ENCODE results near the gene C14orf93. TPM values are rescaled to one million over a fixed set of nuclear protein-coding genes. Genes with fewer than 3 reads are reported as not detected.

The C14orf93 gene
- total and polyA plus RNA-seq, 9 of the 15 experiments (the other 6 are each of a cell fraction or from before 2014, with no cell fraction given) = 2.2 to 22.4 (median 16.1) TPM

- TF ChIP-seq THAP7 (CRISPR knock-in tag; IDR thresholded peaks at IDR 0.05) (no peak), ZNF561 (CRISPR knock-in tag; conservative IDR thresholded peaks at IDR 0.05) (no peak), E4F1 (CRISPR knock-in tag; IDR thresholded peaks at IDR 0.05; ENCODE audit: borderline replicate concordance) (no peak), FOSL1 (tag; conservative IDR thresholded peaks at IDR 0.05) (no peak), VEZF1 (CRISPR knock-in tag; IDR thresholded peaks at IDR 0.05) (peak; percentile 71), ZNF75A (CRISPR knock-in tag; IDR thresholded peaks at IDR 0.05) (no peak), FOXP4 (CRISPR knock-in tag; IDR thresholded peaks at IDR 0.05; ENCODE audit: borderline replicate concordance) (no peak), TEAD2 (tag; IDR thresholded peaks at IDR 0.05) (no peak), BMI1 (IDR thresholded peaks at IDR 0.05; ENCODE audit: low read length) (no peak), PHB (CRISPR knock-in tag; IDR thresholded peaks at IDR 0.05) (0 out of 2 replicates have a peak, but pooled peaks have one; percentile 67), NR0B1 (IDR thresholded peaks at IDR 0.05; ENCODE audit: partially characterized antibody) (no peak), HDAC3 (IDR thresholded peaks at IDR 0.05; ENCODE audit: borderline replicate concordance, partially characterized antibody) (no peak), ZNF639 (CRISPR knock-in tag; conservative IDR thresholded peaks at IDR 0.05 in 1 of 2, IDR thresholded peaks at IDR 0.05 in 1 of 2) (no peak), NR2F6 (CRISPR knock-in tag; IDR thresholded peaks at IDR 0.05) (no peak), MCM3 (IDR thresholded peaks at IDR 0.05) (no peak), BHLHE40 (IDR thresholded peaks at IDR 0.05; ENCODE audit: low read length) (no peak), GATAD2B (IDR thresholded peaks at IDR 0.05; ENCODE audit: borderline replicate concordance) (peak; percentile 87; the same call in 1 of the 2 replicates)
These were observed 47.2 kb upstream of the C14orf93 start, which contains the start of gene CDH24 (continued) for GRCh38 chr14:23056956-23057756.
